Measurements from ENCODE around the gene CEP41.

GRCh38 chr7:130423501-130424037, 17.2 kb downstream of the CEP41 start:
- no peak for TF ChIP-seq CTCF (conservative IDR thresholded peaks at IDR 0.05; ENCODE audit: low read length)
- TF ChIP-seq EZH2phosphoT487 (IDR thresholded peaks at IDR 0.05; ENCODE audit: borderline replicate concordance, low read depth, low read length): no peak
